ENCODE results near the gene CSNK1A1.

CSNK1A1 gene

DNA sequence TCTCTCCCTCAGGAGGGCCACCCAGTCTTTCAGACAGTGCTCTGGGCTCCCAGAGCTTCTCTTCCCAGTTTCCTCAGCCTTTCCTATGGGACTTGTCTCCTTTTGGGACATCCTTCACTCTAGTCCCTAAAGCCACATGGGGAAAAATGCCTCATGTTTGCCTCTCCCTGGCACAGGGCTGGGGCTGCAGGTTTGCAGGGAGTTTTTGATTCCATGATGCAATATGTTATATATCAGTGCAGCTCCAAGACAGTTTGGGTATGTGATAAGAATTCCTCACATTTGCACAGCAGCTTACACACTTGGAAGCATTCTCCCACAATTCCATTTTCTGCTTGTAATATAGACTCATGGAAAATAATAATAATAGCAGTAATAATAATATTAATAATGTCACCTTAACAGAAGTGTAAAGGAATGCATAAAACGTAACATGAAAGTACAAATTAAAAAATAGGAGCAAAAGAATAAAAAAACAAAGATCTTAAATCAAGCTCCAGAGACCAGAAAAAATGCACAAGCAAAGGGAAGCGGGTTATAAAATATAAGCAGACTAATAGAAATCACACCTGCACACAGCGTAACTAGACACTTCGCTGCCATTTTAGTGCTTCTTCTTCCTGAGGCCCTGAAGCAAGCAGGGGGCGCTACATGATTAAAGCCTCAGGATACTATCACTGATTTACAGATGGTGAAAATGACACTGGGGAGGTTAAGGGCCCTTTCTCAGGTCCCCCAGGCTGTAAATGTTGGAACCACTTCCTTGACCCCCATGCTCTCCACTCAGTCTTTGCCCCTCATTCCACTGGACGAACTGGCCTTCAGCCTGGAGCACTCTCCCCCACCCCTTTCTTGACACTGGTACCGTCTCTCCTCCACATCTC, 102.2 kb downstream of the CSNK1A1 start:
- TF ChIP-seq ESRRG (CRISPR knock-in tag; IDR thresholded peaks at IDR 0.05) (no peak), OSR1 (CRISPR knock-in tag; IDR thresholded peaks at IDR 0.05) (no peak), ARNTL (CRISPR knock-in tag; IDR thresholded peaks at IDR 0.05; ENCODE audit: borderline replicate concordance, low read depth) (no peak), TCF4 (CRISPR knock-in tag; IDR thresholded peaks at IDR 0.05; ENCODE audit: borderline replicate concordance) (no peak), ISL1 (CRISPR knock-in tag; IDR thresholded peaks at IDR 0.05) (no peak), CSDC2 (CRISPR knock-in tag; IDR thresholded peaks at IDR 0.05) (no peak), CSRNP3 (CRISPR knock-in tag; IDR thresholded peaks at IDR 0.05) (no peak), ZFP30 (CRISPR knock-in tag; IDR thresholded peaks at IDR 0.05) (no peak), BACH2 (CRISPR knock-in tag; IDR thresholded peaks at IDR 0.05; ENCODE audit: borderline replicate concordance) (no peak), TSHZ2 (CRISPR knock-in tag; IDR thresholded peaks at IDR 0.05) (no peak), ZNF8 (CRISPR knock-in tag; IDR thresholded peaks at IDR 0.05) (no peak), TOX (CRISPR knock-in tag; IDR thresholded peaks at IDR 0.05; ENCODE audit: borderline replicate concordance) (no peak), RARB (CRISPR knock-in tag; IDR thresholded peaks at IDR 0.05) (no peak), GLIS3 (CRISPR knock-in tag; IDR thresholded peaks at IDR 0.05) (no peak), SNAI2 (CRISPR knock-in tag; IDR thresholded peaks at IDR 0.05) (no peak)
- TF ChIP-seq, protein P1, sequence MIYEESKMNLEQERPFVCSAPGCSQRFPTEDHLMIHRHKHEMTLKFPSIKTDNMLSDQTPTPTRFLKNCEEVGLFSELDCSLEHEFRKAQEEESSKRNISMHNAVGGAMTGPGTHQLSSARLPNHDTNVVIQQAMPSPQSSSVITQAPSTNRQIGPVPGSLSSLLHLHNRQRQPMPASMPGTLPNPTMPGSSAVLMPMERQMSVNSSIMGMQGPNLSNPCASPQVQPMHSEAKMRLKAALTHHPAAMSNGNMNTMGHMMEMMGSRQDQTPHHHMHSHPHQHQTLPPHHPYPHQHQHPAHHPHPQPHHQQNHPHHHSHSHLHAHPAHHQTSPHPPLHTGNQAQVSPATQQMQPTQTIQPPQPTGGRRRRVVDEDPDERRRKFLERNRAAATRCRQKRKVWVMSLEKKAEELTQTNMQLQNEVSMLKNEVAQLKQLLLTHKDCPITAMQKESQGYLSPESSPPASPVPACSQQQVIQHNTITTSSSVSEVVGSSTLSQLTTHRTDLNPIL (CRISPR knock-in tag; IDR thresholded peaks at IDR 0.05; ENCODE audit: low read depth) = no peak
- TF ChIP-seq, protein P2, sequence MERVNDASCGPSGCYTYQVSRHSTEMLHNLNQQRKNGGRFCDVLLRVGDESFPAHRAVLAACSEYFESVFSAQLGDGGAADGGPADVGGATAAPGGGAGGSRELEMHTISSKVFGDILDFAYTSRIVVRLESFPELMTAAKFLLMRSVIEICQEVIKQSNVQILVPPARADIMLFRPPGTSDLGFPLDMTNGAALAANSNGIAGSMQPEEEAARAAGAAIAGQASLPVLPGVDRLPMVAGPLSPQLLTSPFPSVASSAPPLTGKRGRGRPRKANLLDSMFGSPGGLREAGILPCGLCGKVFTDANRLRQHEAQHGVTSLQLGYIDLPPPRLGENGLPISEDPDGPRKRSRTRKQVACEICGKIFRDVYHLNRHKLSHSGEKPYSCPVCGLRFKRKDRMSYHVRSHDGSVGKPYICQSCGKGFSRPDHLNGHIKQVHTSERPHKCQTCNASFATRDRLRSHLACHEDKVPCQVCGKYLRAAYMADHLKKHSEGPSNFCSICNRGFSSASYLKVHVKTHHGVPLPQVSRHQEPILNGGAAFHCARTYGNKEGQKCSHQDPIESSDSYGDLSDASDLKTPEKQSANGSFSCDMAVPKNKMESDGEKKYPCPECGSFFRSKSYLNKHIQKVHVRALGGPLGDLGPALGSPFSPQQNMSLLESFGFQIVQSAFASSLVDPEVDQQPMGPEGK (CRISPR knock-in tag; IDR thresholded peaks at IDR 0.05; ENCODE audit: borderline replicate concordance) = no peak
- ATAC-seq = peak; percentile 23; the same call in 2 of the 3 replicates

GRCh38 chr5:149448431-149448830, 102.8 kb downstream of the CSNK1A1 start:
- no peak for ATAC-seq
- TF ChIP-seq TOX (CRISPR knock-in tag; IDR thresholded peaks at IDR 0.05; ENCODE audit: borderline replicate concordance) = no peak
- no peak for TF ChIP-seq ZNF565 (CRISPR knock-in tag; conservative IDR thresholded peaks at IDR 0.05; ENCODE audit: low read depth)
- TF ChIP-seq SNAI2 (CRISPR knock-in tag; IDR thresholded peaks at IDR 0.05) = no peak
- no peak for TF ChIP-seq ESRRG (CRISPR knock-in tag; IDR thresholded peaks at IDR 0.05)
- no peak for TF ChIP-seq PPARA (CRISPR knock-in tag; IDR thresholded peaks at IDR 0.05; ENCODE audit: borderline replicate concordance)
- TF ChIP-seq OSR1 (CRISPR knock-in tag; IDR thresholded peaks at IDR 0.05) = no peak
- TF ChIP-seq TSHZ2 (CRISPR knock-in tag; IDR thresholded peaks at IDR 0.05) = no peak
- TF ChIP-seq, protein P2 (CRISPR knock-in tag; IDR thresholded peaks at IDR 0.05; ENCODE audit: borderline replicate concordance) = no peak
- no peak for TF ChIP-seq ARNTL (CRISPR knock-in tag; IDR thresholded peaks at IDR 0.05; ENCODE audit: borderline replicate concordance, low read depth)
- no peak for TF ChIP-seq ZNF8 (CRISPR knock-in tag; IDR thresholded peaks at IDR 0.05)
- TF ChIP-seq ISL1 (CRISPR knock-in tag; IDR thresholded peaks at IDR 0.05) = no peak
- no peak for TF ChIP-seq ZFP30 (CRISPR knock-in tag; IDR thresholded peaks at IDR 0.05)
- no peak for TF ChIP-seq ZC3H10 (CRISPR knock-in tag; IDR thresholded peaks at IDR 0.05)
- TF ChIP-seq BACH2 (CRISPR knock-in tag; IDR thresholded peaks at IDR 0.05; ENCODE audit: borderline replicate concordance) = no peak
- TF ChIP-seq POU6F1 (CRISPR knock-in tag; IDR thresholded peaks at IDR 0.05; ENCODE audit: borderline replicate concordance, low read depth) = no peak
- no peak for TF ChIP-seq CSRNP3 (CRISPR knock-in tag; IDR thresholded peaks at IDR 0.05)
- TF ChIP-seq GLIS3 (CRISPR knock-in tag; IDR thresholded peaks at IDR 0.05) = no peak
